Trophoblast cell (in vitro differentiated cells and primary cell): Measurements from ENCODE around the gene RBCK1.
A peak's percentile ranks its signal among the peaks of the same experiment; 100 is the strongest.
"Not testable (repeated sequence)": the region's sequence is repeated elsewhere in the genome, so short reads cannot be mapped to it uniquely, and the experiment has no call there.

Source experiments
- DNase-seq, 2 donors: peaks; one replicate each; pipeline ENCODE4 v3.0.0-alpha.2; 2016
- H2AFZ ChIP-seq: 2 replicates; pipeline ENCODE4 v1.6.1; 2013; ENCODE audit warnings: low read length, moderate library complexity, mild to moderate bottlenecking; ENCODE audit not compliant: insufficient read depth, poor library complexity
- H2AK5ac ChIP-seq: 2 replicates; pipeline ENCODE4 v1.6.1; 2013; ENCODE audit warnings: mild to moderate bottlenecking, low read length
- H2BK120ac ChIP-seq: 2 replicates; pipeline ENCODE4 v1.6.1; 2013; ENCODE audit warnings: low read length, mild to moderate bottlenecking, moderate library complexity; ENCODE audit not compliant: insufficient read depth, poor library complexity
- H2BK12ac ChIP-seq: 2 replicates; pipeline ENCODE4 v1.6.1; 2013; ENCODE audit warnings: mild to moderate bottlenecking, low read length, moderate library complexity
- H2BK5ac ChIP-seq: 2 replicates; pipeline ENCODE4 v1.6.1; 2013; ENCODE audit warnings: low read length, low read depth, moderate library complexity, mild to moderate bottlenecking; ENCODE audit not compliant: poor library complexity
- H3K14ac ChIP-seq: 2 replicates; pipeline ENCODE4 v1.6.1; 2013; ENCODE audit warnings: mild to moderate bottlenecking, low read length
- H3K18ac ChIP-seq: 2 replicates; pipeline ENCODE4 v1.6.1; 2013; ENCODE audit warnings: mild to moderate bottlenecking, low read length
- H3K23ac ChIP-seq: 2 replicates; pipeline ENCODE4 v1.6.1; 2013; ENCODE audit warnings: low read length
- H3K27ac ChIP-seq: 2 replicates; pipeline ENCODE4 v1.5.1; 2013; ENCODE audit warnings: low read depth, mild to moderate bottlenecking, inconsistent platforms, low read length, moderate library complexity
- H3K27me3 ChIP-seq: 2 replicates; pipeline ENCODE4 v1.6.1; 2013; ENCODE audit warnings: inconsistent platforms, mild to moderate bottlenecking, low read length, moderate library complexity; ENCODE audit not compliant: insufficient read depth
- H3K36me3 ChIP-seq, 2 experiments: 1 replicate in 1 of 2; 2 replicates in 1 of 2; pipeline ENCODE4 v1.6.1; 2013; ENCODE audit warnings: low read length in 2 of 2, mild to moderate bottlenecking in 2 of 2, moderate library complexity in 1 of 2; ENCODE audit not compliant: insufficient read depth in 2 of 2, control insufficient read depth in 1 of 2
- H3K4ac ChIP-seq: 2 replicates; pipeline ENCODE4 v1.6.1; 2013; ENCODE audit warnings: low read depth, mild to moderate bottlenecking, low read length, moderate library complexity
- H3K4me1 ChIP-seq, 2 experiments: 1 replicate in 1 of 2; 2 replicates in 1 of 2; pipeline ENCODE4 v1.6.1; 2013; ENCODE audit warnings: low read length in 2 of 2, mild to moderate bottlenecking in 2 of 2, moderate library complexity in 1 of 2; ENCODE audit not compliant: insufficient read depth in 2 of 2, control insufficient read depth in 1 of 2
- H3K4me2 ChIP-seq: 2 replicates; pipeline ENCODE4 v1.6.1; 2013; ENCODE audit warnings: inconsistent platforms, mild to moderate bottlenecking, low read length, moderate library complexity
- H3K4me3 ChIP-seq: 2 replicates; pipeline ENCODE4 v1.5.1; 2013; ENCODE audit warnings: mild to moderate bottlenecking, low read depth, low read length, inconsistent platforms
- H3K79me1 ChIP-seq: one replicate; pipeline ENCODE4 v1.6.1; 2013; ENCODE audit warnings: low read length
- H3K79me2 ChIP-seq: 2 replicates; pipeline ENCODE4 v1.6.1; 2013; ENCODE audit warnings: low read length, mild to moderate bottlenecking; ENCODE audit not compliant: control insufficient read depth, insufficient read depth, poor library complexity
- H3K9ac ChIP-seq: 2 replicates; pipeline ENCODE4 v1.6.1; 2013; ENCODE audit warnings: mild to moderate bottlenecking, low read length
- H3K9me3 ChIP-seq: 2 replicates; pipeline ENCODE4 v1.6.1; 2013; ENCODE audit warnings: low read depth, mild to moderate bottlenecking, control low read depth, inconsistent platforms, low read length; ENCODE audit not compliant: insufficient read depth
- H4K12ac ChIP-seq: 2 replicates; pipeline ENCODE4 v1.6.1; 2013; ENCODE audit warnings: low read depth, mild to moderate bottlenecking, low read length, moderate library complexity
- H4K8ac ChIP-seq: 2 replicates; pipeline ENCODE4 v1.6.1; 2013; ENCODE audit warnings: low read depth, mild to moderate bottlenecking, low read length, moderate library complexity
- H4K91ac ChIP-seq: one replicate; pipeline ENCODE4 v1.6.1; 2013; ENCODE audit warnings: low read depth, mild to moderate bottlenecking, low read length, moderate library complexity
- WGBS: extraction: QIAGEN DNeasy Blood & Tissue Kit; methylation state at CpG from one replicate; pipeline ENCODE4 v1.1.7; 2013; ENCODE audit warnings: missing lambda C conversion rate; ENCODE audit not compliant: insufficient read length, insufficient coverage; ENCODE audit errors: extremely low coverage; 5-methylcytosine and 5-hydroxymethylcytosine counted together

Gene RBCK1

DNA sequence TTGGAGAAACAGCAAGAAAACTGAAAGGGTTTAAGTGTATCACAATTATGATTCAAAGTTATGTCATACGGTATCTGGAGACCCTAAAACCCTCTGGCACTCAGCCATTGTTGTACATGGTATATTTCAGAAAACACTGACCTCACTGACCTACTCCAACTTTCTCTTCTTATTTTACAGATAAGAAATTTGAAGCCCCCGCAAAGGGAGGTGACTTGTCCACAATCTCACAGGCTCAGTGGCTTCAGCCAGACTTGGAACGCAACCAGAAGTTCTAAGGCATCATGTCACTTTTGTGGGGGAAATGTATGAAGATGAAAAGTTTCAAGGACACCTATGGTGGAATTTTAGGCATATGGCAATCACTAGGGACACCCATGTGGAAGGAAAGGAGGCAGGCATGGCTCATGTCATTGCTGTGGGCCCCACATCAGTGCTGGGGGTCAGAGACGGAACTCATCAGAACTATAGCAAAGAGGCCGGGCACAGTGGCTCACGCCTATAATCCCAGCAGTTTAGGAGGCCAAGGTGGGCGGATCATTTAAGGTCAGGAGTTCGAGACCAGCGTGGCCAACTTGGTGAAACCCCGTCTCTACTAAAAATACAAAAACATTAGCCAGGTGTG, 32.7 kb upstream of the RBCK1 start:
- Histone ChIP-seq H3K27ac (no peak overlapping the region), H4K12ac (no peak overlapping the region), H3K36me3 (no peaks in the 10 kb centered on the region), H3K4ac (no peak overlapping the region), H2BK5ac (no peak overlapping the region), H2BK12ac (peak overlapping the region; percentile 42), H3K27me3 (no peaks in the 10 kb centered on the region), H4K8ac (no peak overlapping the region), H2BK120ac (no peak overlapping the region), H3K4me2 (no peak overlapping the region), H2AK5ac (no peak overlapping the region), H4K91ac (peak overlapping the region; percentile 19), H3K4me1 (peaks cover 23 to 30% of the 10 kb centered on the region in 2 experiments), H3K79me1 (peaks cover 29% of the 10 kb centered on the region), H3K18ac (peak overlapping the region; percentile 11), H3K23ac (no peak overlapping the region), H3K4me3 (no peak overlapping the region), H3K79me2 (peaks cover 2% of the 10 kb centered on the region), H2AFZ (no peak overlapping the region), H3K9ac (no peak overlapping the region), H3K14ac (no peak overlapping the region), H3K9me3 (no peaks in the 10 kb centered on the region)
- DNase-seq = no peak
- WGBS = no CpG with 5 or more reads among the region's 10 CpGs

DNA sequence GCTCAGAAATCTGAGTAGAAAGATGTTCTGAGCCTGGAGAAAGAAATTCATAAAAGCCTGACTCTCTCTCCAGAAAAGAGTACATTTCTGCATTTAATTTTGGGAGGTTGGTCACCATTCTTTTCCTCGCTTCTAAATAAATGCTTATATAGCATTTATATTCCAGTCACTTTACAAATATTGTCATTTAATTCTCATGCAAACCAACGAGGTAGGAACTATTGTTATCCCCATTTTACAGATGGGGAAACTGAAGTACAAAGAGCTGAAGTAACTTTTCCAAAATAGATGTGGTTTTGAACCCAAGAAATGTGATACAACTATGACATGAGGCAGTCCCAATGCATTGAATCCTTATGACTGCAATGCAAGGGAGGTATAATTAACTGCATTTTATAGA, 32.0 kb upstream of the RBCK1 start:
- Histone ChIP-seq H4K91ac (peak overlapping the region; percentile 19), H3K23ac (no peak overlapping the region), H2BK5ac (no peak overlapping the region), H2BK120ac (no peak overlapping the region), H2BK12ac (no peak overlapping the region), H3K14ac (no peak overlapping the region), H3K4ac (no peak overlapping the region), H4K8ac (no peak overlapping the region), H3K4me3 (no peak overlapping the region), H2AK5ac (no peak overlapping the region), H3K9ac (no peak overlapping the region), H3K4me1 (peaks cover 17 to 25% of the 10 kb centered on the region in 2 experiments), H3K79me2 (peaks cover 5% of the 10 kb centered on the region), H3K79me1 (peaks cover 29% of the 10 kb centered on the region), H3K9me3 (no peaks in the 10 kb centered on the region), H3K4me2 (no peak overlapping the region), H3K36me3 (no peaks in the 10 kb centered on the region), H3K27me3 (no peaks in the 10 kb centered on the region), H3K18ac (no peak overlapping the region), H3K27ac (no peak overlapping the region), H2AFZ (no peak overlapping the region), H4K12ac (no peak overlapping the region)
- WGBS = no CpG with 5 or more reads among the region's 2 CpGs
- DNase-seq = no peak

DNA sequence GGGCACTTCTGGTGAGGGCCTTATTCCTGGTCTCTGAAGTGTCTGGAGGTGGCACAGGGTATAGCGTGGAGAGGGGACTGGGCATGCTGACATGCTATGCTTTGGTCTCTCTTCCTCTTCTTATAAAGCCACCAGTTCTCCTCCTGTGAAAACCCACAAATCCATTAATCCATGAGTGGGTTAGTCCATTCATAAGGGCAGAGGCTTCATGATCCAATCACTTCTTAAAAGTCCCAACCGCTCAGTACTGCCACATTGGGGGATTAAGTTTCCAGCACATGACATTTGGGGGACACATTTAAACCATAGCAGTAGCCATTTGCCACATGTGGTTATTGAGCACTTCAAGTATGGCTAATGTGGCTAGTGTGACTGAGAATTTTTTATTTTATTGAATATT, 31.3 kb upstream of the RBCK1 start:
- no peak overlapping the region for H3K4ac ChIP-seq
- no peak overlapping the region for H3K9ac ChIP-seq
- H3K27me3 ChIP-seq = no peaks in the 10 kb centered on the region
- H3K79me1 ChIP-seq = peaks cover 28% of the 10 kb centered on the region
- H3K4me1 ChIP-seq = peaks cover 15 to 21% of the 10 kb centered on the region in 2 experiments
- H4K91ac ChIP-seq = no peak overlapping the region
- no peak overlapping the region for H3K4me3 ChIP-seq
- no peak overlapping the region for H3K18ac ChIP-seq
- no peak overlapping the region for H2BK5ac ChIP-seq
- WGBS = no CpG with 5 or more reads among the region's 2 CpGs
- no peak overlapping the region for H4K12ac ChIP-seq
- H3K9me3 ChIP-seq = no peaks in the 10 kb centered on the region
- H3K23ac ChIP-seq = no peak overlapping the region
- H3K79me2 ChIP-seq = peaks cover 10% of the 10 kb centered on the region
- H3K27ac ChIP-seq = no peak overlapping the region
- H3K36me3 ChIP-seq = no peaks in the 10 kb centered on the region
- no peak overlapping the region for H2AK5ac ChIP-seq
- no peak overlapping the region for H3K14ac ChIP-seq
- H2BK12ac ChIP-seq = no peak overlapping the region
- H4K8ac ChIP-seq = no peak overlapping the region
- no peak overlapping the region for H3K4me2 ChIP-seq
- H2AFZ ChIP-seq = no peak overlapping the region
- DNase-seq = no peak
- H2BK120ac ChIP-seq = no peak overlapping the region

DNA sequence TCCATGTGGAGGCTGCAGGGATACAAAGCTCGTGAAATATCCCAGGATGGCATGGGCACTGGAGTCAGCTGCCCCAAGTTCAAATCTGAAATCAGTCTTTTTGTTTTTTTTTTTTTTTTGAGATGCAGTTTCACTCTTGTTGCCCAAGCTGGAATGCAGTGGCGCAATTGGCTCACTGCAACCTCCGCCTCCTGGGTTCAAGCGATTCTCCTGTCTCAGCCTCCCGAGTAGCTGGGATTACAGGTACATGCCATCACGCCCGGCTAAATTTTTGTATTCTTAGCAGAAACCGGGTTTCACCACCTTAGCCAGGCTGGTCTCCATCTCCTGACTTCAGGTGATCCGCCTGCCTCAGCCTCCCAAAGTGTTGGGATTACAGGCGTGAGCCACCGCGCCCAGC, 30.5 kb upstream of the RBCK1 start:
- not testable (repeated sequence) for H2AK5ac ChIP-seq, H3K18ac ChIP-seq, H3K4me3 ChIP-seq, H3K27ac ChIP-seq, H2BK5ac ChIP-seq, H3K14ac ChIP-seq, H3K36me3 ChIP-seq, H3K9me3 ChIP-seq, H3K9ac ChIP-seq, H3K23ac ChIP-seq, H2BK12ac ChIP-seq, H4K91ac ChIP-seq, H3K79me2 ChIP-seq, H3K4ac ChIP-seq, H3K27me3 ChIP-seq, H3K4me2 ChIP-seq, H2AFZ ChIP-seq, H2BK120ac ChIP-seq, H4K12ac ChIP-seq, H4K8ac ChIP-seq
- WGBS = no CpG with 5 or more reads among the region's 12 CpGs
- DNase-seq = peak in 1 of 2 donors; percentile 54
- peaks cover 9 to 17% of the 10 kb centered on the region in 2 experiments for H3K4me1 ChIP-seq
- peaks cover 23% of the 10 kb centered on the region for H3K79me1 ChIP-seq
